Peyer's patch (tissue), 4 donors: ENCODE data around the gene OR6P1. TPM values are rescaled to one million over a fixed set of nuclear protein-coding genes. Genes with fewer than 3 reads are reported as not detected.

Source experiments
- DNase-seq, 3 donors: peaks; one replicate each; pipeline ENCODE4 v3.0.0-alpha.2; 2017 to 2019
- H3K27ac ChIP-seq, 4 donors: fragments of 200-600 bp; sonication (generic); one replicate each; pipeline ENCODE4 v1.5.1; 2016 to 2019
- H3K27me3 ChIP-seq, 2 donors: fragments of 200-600 bp; sonication (generic); one replicate each; pipeline ENCODE4 v1.5.1; 2019
- H3K36me3 ChIP-seq, 3 donors: fragments of 200-600 bp; sonication (generic); one replicate each; pipeline ENCODE4 v1.5.1; 2016 to 2019
- H3K4me1 ChIP-seq, 4 donors: fragments of 200-600 bp; sonication (generic); one replicate each; pipeline ENCODE4 v1.5.1; 2016 to 2019
- H3K4me3 ChIP-seq, 4 donors: fragments of 200-600 bp; sonication (generic); 1 replicate in 3 of 4; 2 replicates in 1 of 4; pipeline ENCODE4 v1.5.1; 2016 to 2019; ENCODE audit warnings: mild to moderate bottlenecking in 1 of 4
- H3K9me3 ChIP-seq, 4 donors: fragments of 200-600 bp; sonication (generic); one replicate each; pipeline ENCODE4 v1.5.1; 2016 to 2019; ENCODE audit warnings: mild to moderate bottlenecking in 1 of 4
- CTCF ChIP-seq, 6 experiments: fragments of 450-650 bp in 4 of 6; fragments of 200-600 bp in 2 of 6; sonication (generic) in 1 of 6; IDR thresholded peaks; one replicate each; pipeline ENCODE4 v1.5.1; 2017 to 2019; ENCODE audit warnings: antibody characterized with exemption in 6 of 6, mild to moderate bottlenecking in 3 of 6, moderate library complexity in 1 of 6
- POLR2A ChIP-seq, 2 donors: fragments of 450-650 bp; IDR thresholded peaks; one replicate each; pipeline ENCODE4 v1.5.1; 2017; ENCODE audit warnings: antibody characterized with exemption in 2 of 2, mild to moderate bottlenecking in 2 of 2, moderate library complexity in 2 of 2
- total RNA-seq, 4 donors: library from RNA; depleted of rRNA; stranded (reverse); fragments of >200 nt; gene quantifications; one replicate each; pipeline ENCODE4 v1.1.0, GENCODE V29; 2016

Gene OR6P1
- total RNA-seq, 4 donors from 2014 or later = not detected

DNA sequence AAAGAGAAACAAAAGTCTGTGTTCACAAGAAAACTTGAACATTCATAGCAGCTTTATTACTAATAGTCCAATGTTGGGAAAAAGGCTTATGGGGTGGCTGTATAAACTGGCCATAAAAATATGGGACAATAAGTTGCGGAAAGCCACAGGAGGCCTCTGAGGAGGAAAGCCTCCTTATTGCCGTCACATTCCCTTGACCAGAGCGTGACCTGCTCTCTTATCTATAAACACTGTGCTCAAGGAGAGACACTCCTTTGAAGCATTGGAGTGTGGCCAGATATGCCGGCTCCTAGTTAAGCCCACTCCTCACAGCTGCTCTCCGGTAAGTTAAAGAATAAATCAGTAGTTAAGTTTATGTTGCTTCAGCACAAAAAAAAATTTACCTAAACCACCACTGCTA lies 35.9 kb downstream of the OR6P1 start:
- no peak for DNase-seq
- H3K36me3 ChIP-seq = no peaks in the 10 kb centered on the region
- H3K4me1 ChIP-seq = no peaks in the 10 kb centered on the region
- no peak for TF ChIP-seq POLR2A (IDR thresholded peaks at IDR 0.05)
- no peak for TF ChIP-seq CTCF (IDR thresholded peaks at IDR 0.05)
- no peaks in the 10 kb centered on the region for H3K27me3 ChIP-seq
- no peak overlapping the region for H3K4me3 ChIP-seq
- H3K9me3 ChIP-seq = no peaks in the 10 kb centered on the region
- H3K27ac ChIP-seq = no peak overlapping the region

GRCh38 chr1:158527190-158527815 lies 43.1 kb downstream of the OR6P1 start:
- DNase-seq = no peak
- Histone ChIP-seq H3K27ac (no peak overlapping the region), H3K4me1 (no peaks in the 10 kb centered on the region)

DNA sequence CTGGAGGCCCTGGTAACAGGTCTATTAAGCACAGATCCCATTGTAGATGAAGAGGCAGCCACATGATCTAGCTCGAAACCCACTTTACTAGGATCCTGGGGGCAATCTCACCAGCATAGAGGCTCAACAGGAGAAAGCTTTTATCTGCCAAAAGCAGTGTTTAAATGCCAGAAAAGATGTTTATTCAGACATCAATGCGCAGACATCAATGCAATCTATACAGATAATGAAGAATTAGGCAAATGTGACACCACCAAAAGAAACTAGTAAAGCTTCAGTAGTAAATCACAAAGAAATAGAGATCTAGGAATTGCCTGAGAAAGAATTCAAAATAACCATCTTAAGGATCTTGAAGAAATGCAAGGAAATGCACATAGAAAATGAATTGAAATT lies 48.7 kb downstream of the OR6P1 start:
- H3K27me3 ChIP-seq = no peaks in the 10 kb centered on the region
- H3K36me3 ChIP-seq = no peaks in the 10 kb centered on the region
- DNase-seq = no peak
- H3K9me3 ChIP-seq = no peaks in the 10 kb centered on the region
- TF ChIP-seq POLR2A (IDR thresholded peaks at IDR 0.05) (no peak), CTCF (IDR thresholded peaks at IDR 0.05) (no peak)
- no peak overlapping the region for H3K27ac ChIP-seq
- no peaks in the 10 kb centered on the region for H3K4me1 ChIP-seq
- H3K4me3 ChIP-seq = no peak overlapping the region

More at GRCh38 chr1:158527190-158527815, 43.1 kb downstream of the OR6P1 start:
- TF ChIP-seq CTCF (IDR thresholded peaks at IDR 0.05) (no peak), POLR2A (IDR thresholded peaks at IDR 0.05) (no peak)
- no peak overlapping the region for H3K4me3 ChIP-seq
- no peaks in the 10 kb centered on the region for H3K36me3 ChIP-seq
- H3K9me3 ChIP-seq = no peaks in the 10 kb centered on the region
- no peaks in the 10 kb centered on the region for H3K27me3 ChIP-seq

- H3K36me3 ChIP-seq = no peaks in the 10 kb centered on the region
- no peaks in the 10 kb centered on the region for H3K4me1 ChIP-seq
- no peak overlapping the region for H3K27ac ChIP-seq
- no peaks in the 10 kb centered on the region for H3K27me3 ChIP-seq
- H3K9me3 ChIP-seq = no peaks in the 10 kb centered on the region
- TF ChIP-seq CTCF (IDR thresholded peaks at IDR 0.05) (no peak), POLR2A (IDR thresholded peaks at IDR 0.05) (no peak)
- no peak overlapping the region for H3K4me3 ChIP-seq
- no peak for DNase-seq
Observed at GRCh38 chr1:158520955-158521665, 49.3 kb downstream of the OR6P1 start.

- no peaks in the 10 kb centered on the region for H3K9me3 ChIP-seq
- DNase-seq = no peak
- TF ChIP-seq CTCF (IDR thresholded peaks at IDR 0.05) = no peak
- no peak for TF ChIP-seq POLR2A (IDR thresholded peaks at IDR 0.05)
- H3K27me3 ChIP-seq = no peaks in the 10 kb centered on the region
- H3K4me3 ChIP-seq = no peak overlapping the region
- no peaks in the 10 kb centered on the region for H3K4me1 ChIP-seq
- no peaks in the 10 kb centered on the region for H3K36me3 ChIP-seq
- no peak overlapping the region for H3K27ac ChIP-seq
Observed at GRCh38 chr1:158520021-158520420, 50.4 kb downstream of the OR6P1 start.
